NCI-H510A (cell line): ENCODE measurements around the gene LIAS.
"Not testable (repeated sequence)": the region's sequence is repeated elsewhere in the genome, so short reads cannot be mapped to it uniquely, and the experiment has no call there.

Experiments
- DNase-seq: peaks from one replicate; lab custom pipeline; 2025; lab: John Stamatoyannopoulos, UW

LIAS gene

DNA sequence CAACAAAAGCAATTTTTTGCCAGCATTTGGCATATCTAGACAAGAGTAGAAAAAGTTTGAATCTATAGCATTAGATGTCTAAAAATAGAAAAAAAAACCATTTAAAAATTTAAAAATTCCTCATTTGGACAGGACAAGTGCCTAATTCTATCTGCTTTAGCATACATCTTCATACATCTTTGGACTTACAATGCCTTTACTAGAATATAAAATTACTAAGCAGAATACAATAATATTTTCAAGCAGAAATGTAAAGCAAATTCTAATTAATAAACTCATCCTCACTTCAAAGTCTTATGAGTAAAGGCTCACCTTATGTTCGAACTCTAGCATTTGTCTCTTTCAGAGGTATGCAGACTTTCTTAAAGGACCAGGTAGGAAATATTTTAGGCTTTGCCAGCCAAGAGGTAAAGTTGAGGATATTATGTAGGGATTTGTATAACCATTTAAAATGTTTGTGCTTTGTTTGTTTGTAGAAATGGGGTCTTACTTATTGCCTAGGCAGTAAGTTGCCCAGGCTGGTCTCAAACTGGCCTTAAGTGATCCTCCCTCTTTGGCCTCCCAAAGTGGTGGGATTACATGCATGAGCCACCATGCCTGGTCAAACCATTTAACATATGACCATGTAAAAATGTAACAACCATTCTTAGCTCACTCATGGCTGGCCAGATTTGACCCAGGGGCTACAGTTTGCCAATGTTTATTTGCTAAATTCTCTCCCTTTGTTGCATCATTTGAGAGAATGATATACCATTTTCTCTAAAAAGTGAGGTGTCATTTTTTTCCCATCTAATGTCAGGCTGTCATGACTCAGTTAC is 39.3 kb downstream of the LIAS start:
- DNase-seq = no peak

DNA sequence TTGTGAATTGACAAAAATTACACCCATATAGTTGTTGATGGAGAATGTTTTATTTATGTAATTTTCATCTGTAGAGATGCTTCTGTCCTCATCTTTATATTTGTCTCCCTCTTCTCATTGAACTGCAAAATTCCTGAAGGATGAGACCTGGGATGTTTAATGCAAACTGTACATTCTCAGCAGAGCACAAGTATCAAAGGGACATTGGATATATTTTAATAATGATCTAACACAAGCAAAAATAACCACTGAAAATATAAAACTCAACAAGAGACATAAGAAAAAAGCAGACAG is 39.8 kb downstream of the LIAS start:
- no peak for DNase-seq

- DNase-seq = no peak
These were observed 43.3 kb downstream of the LIAS start for GRCh38 chr4:39502019-39502663.

DNA sequence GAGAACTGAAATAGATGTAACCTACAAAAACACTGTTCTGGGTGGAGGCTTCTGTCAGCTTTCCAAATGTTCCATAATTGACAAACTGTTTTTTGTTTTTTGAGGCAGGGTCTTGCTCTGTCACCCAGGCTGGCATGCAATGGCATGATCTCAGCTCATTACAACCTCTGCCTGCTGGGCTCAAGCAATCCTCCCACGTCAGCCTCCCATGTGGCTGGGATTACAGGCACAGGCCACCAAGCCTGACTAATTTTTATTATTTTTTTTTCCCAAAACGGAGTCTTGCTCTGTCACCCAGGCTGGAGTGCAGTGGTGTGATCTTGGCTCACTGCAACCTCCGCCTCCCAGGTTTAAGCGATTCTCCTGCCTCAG is 43.8 kb downstream of the LIAS start:
- not testable (repeated sequence) for DNase-seq

DNA sequence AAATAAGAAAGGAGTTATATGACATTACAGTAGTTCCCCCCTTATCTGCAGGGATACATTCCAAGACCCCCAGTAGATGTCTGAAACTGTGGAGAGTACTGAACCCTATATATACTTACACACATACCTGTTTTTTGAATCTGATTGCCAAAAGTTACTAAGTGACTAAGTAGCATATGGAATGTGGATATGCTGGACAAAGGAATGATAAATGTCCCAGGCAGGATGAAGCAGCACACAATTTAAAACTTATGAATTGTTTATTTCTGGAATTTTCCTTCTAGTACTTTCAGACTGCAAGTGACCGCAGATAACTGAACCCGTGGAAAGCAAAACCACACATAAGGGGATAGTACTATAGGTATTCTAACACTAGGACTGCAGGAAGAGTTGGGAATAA is 45.7 kb downstream of the LIAS start:
- DNase-seq = no peak

DNA sequence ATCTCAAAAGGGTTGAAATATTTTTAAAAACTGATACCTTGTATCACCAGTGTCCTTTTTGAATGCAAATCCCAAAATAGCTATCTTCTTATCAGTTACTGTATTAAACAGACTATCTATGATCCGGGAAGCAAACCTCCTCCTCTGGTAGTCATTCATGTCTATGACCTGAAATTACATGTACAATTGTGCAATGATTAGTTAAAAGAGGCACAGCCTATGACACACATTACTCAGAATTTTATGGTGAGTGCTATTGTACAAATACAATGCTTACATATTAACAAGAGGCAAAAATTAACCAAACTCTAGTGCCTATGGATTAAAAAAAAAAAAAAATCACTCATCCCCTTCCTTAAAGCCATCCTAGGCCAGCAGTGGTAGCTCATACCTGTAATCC is 46.7 kb downstream of the LIAS start:
- no peak for DNase-seq

GRCh38 chr4:39510348-39510929 is 51.6 kb downstream of the LIAS start:
- DNase-seq = no peak

- DNase-seq = not testable (repeated sequence)
These were observed 55.4 kb downstream of the LIAS start for GRCh38 chr4:39514266-39514665.

GRCh38 chr4:39514888-39515401 is 56.1 kb downstream of the LIAS start:
- peak; percentile 11 for DNase-seq

GRCh38 chr4:39515669-39516401 is 57.0 kb downstream of the LIAS start:
- not testable (repeated sequence) for DNase-seq

- DNase-seq = no peak
These were observed 57.6 kb downstream of the LIAS start for GRCh38 chr4:39516407-39516966.

- no peak for DNase-seq
These were observed 59.6 kb downstream of the LIAS start for GRCh38 chr4:39518484-39518883.

- DNase-seq = no peak
These were observed 62.5 kb downstream of the LIAS start for GRCh38 chr4:39521253-39521919.

DNA sequence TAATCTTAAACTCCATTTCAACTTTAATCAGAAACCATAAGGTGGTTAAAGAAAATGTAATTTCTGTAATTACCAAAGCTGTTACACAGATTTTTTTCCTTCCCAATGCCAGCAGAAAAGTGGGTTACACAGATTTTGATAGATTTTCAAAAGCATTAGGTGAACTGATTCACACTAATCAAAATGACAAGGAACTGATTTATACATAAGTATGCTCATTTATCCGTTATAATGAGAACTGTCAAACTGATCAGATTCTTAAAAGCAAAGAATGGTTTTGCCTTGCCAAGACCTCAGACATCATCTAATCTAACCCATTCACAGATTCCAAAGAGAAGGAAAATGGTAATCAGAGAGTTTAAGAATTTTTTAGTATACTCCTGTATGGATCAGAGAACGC is 63.2 kb downstream of the LIAS start:
- DNase-seq = no peak

DNA sequence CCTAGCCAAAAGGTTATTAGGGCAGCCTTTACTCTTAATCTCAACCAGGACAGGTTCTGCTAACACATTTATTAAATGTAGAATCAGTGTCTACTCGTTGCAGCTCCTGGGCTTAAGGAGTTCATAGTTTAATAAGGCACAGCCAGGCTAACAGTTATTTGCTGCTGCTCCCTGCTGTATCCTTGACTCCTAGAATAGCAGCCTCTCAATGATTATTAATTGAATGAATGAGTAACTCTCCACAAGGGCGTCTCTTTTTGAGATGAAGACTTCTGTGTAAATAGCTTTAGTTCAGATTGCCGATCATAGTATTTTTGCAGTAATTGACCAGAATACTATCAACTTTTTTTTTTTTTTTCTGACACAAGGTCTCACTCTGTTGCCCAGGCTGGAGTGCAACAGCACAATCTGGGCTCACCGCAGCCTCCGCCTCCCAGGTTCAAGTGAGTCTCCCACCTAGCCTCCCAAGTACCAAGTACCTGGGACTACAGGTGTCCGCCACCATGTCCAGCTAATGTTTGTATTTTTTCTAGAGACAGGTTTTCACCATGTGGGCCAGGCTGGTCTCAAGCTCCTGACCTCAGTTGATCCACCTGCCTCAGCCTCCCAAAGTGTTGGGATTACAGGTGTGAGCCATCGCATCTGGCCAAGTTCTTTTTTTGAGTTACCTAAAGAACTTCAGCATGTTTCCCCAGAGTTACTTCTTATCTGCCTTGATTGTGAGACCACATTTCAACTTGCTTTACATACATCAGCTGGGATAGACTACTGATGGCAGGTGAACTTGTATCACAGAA is 65.5 kb downstream of the LIAS start:
- DNase-seq = no peak

DNA sequence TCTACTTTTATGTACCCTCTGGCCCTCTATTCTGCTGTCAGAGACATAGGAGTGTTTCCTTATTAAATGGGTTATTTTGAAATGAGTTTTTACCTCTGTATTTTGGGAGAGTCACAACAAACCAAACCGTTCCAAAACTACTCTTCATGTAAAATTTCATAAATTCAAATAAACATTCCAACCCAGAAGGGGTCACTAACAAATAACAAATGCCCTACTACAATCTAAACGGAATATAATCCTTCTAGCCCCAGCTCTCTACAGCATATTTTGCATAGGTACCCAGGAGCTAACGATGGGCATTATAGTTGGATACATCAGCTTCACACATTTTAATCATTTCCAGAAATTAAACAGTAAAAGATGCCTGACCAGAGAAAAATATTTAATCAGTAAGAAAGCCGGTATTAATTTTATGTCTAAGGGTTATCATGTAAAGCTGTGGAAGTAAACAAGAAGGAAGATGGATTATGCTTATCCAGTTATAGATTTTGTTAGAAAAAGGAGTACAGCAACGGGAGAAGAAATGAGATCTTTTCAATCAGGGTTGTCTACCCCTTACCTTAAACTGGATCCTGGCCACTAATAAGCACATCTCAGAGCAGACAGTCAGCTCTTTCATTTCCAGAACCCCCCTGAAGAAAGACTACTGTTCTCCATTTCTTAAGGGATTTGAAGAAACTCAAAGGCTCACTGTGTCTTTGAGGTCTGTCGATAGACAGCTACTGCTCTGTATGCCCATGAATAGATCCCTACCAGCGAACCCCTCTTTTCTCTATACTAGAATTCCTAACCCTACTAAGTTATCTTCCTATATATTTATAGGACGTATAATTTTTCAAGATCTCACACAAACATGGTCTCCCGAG is 67.2 kb downstream of the LIAS start:
- DNase-seq = no peak

GRCh38 chr4:39526765-39527295 is 68.0 kb downstream of the LIAS start:
- DNase-seq = no peak

DNA sequence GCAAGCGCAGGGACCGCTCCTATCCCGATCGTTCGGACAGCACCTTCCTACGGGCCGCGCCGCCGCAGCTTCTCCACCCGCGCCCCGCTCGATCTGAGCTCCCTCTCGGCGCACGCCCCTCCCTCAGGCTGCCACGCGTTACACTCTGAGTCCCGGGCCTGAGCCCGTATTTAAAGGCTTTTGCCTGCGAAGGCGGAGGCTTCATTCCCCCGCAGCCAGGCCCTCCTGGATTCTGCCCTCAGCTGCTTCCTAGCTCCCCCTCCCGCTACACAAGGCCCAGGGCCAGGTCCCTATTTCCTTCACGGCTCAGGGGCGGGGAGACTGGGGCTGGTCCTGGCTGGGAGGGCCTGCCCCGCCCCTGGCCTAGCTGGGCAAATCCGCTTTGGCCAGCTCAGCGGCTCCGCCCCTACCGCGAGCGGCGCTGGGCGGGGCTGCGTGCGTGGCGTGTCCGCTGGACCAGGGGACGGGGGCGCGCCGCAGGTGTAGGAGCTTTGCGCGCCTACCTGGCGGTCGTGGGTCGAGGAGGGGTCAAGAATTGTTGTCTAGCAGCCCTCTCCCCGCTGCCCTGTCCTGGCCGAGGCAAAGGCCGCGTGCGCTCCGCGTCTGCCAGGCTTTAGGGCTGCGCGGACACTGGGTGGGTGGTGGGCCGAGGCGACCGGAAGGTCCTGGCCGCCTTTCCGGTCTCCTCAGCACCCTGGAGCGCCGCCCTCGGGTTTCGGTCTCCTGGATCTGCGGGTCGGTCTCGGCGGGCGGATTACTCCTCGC is 68.6 kb downstream of the LIAS start, which contains the start of gene UGDH:
UGDH (minus strand) TSS at position 144 of the 765 bp plus-strand sequence. CDS start 5,927 bp downstream, outside the sequence.
- DNase-seq = peak; percentile 92

- DNase-seq = no peak
These were observed 69.2 kb downstream of the LIAS start for GRCh38 chr4:39528061-39528465.
